ENCODE data around the gene CDH13. TPM values are rescaled to one million over a fixed set of nuclear protein-coding genes. Genes with fewer than 3 reads are reported as not detected.

The CDH13 gene
- total RNA-seq, 1 donor from 2014 or later = 22.9 TPM

- no peak for DNase-seq (ENCODE audit: low read depth)
Measured at GRCh38 chr16:82695806-82696205, 69.0 kb downstream of the CDH13 start.

DNA sequence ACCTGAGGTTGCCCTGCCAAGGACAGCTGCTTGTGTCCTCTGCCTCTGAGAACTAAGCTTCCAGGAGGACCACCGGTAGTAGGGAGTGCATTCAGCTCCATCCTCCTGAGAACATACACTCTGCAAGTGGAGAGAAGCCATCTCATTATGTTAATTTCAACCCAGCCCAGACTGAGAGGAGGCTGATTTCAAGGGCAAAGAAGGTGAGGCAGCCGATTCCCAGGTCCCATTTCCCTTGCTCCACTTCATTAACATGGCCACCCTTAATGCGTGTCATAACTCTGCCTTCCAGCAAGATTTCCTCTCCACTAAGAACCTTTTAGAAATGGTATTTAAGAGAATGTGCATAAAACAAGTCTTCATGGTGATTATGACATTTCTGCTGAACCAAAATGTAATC lies 72.5 kb downstream of the CDH13 start:
- DNase-seq (ENCODE audit: low read depth) = no peak

GRCh38 chr16:82699711-82700495 lies 73.1 kb downstream of the CDH13 start:
- DNase-seq (ENCODE audit: low read depth) = peak; percentile 84

DNA sequence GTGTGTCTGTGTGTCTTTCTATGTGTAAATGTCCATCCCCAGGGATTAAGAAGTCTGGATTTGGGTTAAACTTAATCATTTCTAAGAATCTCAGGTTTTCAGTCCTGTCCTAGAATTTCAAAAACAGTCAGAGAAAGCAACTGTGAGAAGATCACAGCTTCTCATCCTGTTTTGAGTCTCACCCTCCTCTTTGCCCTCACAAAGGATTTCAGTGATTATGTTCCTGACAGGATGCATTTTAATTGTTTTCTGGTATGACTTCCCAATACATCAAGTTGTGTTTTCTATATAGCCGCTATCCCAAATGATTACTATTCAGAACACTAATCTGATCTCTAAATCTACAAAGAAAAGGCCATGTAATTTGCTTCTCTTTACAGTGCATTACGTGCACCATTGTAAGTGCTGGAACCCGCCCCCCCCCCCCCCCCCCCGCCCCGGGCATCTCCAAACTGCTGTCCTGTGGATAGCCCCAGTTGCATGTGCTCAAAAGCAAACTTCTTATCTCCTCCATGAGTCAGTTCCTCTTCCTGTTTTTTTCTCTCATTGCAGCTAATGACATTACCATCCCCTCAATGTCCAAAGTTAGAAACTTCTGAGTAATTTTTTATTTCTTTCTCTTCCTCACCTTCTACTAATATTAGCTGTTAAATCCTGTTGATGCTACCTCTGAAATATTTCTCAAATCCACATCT lies 73.9 kb downstream of the CDH13 start:
- no peak for DNase-seq (ENCODE audit: low read depth)

DNA sequence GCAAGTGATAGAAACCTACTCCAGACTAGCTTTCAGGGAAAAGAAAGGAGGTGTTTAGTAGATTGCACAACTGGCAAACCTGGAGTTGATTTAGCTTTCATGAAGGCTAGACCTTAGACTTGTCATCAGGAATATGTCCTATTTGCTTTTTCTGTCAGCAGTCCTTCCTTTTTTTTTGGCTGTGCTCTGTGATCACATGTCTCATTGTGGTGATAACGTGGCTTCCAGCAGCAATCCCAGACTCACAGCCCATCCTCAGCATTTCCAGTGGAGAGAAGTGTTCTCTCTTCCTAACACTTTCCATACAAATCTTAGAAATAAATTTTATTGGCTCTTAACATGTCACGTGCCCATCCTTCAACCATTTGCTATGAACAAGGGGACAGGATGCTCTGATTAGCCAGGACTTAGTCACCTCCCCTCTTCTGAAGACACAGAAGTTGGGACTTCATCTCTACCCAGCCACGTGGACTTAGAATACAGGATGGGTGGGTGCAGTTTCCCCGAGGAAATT lies 74.7 kb downstream of the CDH13 start:
- DNase-seq (ENCODE audit: low read depth) = no peak

- peak; percentile 35 for DNase-seq (ENCODE audit: low read depth)
Measured at GRCh38 chr16:82703161-82703560, 76.4 kb downstream of the CDH13 start.

DNA sequence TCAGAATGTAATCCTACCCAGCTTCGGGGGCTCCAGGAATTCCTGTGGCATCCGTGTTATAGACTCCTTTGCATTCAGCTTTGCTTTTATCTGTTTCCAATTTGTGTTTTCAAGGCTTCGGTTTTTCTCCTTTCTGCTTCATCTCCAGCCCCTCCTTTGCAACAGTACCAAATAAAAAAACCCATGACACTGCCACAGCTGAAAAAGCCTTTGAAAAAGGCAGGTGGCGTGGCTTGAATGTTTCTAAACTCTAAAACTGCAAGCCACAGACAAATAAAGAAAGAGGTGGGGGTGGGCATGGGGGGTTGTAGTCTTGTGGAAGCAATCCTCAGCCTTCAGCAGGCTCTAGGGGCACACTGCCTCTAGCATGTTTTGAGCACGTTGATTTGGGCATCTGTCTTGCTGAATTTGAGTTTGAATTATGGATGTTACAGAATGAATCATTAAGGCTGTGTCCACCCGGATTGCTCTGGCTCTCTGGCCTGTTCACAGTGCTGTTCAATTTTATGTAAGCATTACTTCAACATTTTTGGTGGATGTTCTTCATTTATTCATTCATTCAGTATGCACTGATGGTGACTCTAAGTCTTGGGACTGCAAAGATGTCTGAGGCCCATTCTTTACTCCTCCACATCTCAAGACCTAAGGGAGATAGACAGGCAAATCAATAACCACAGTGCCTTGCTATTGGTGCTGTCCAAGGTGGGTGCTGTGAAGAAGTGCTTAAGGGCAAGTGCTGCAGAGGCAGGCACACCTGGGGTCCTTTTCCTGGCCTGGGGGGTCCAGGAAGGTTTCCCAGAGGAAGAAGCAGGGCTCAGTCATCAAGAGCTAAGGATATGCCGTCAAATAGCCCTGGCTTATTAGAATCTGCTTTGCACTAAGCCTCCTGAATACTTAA lies 77.4 kb downstream of the CDH13 start:
- DNase-seq (ENCODE audit: low read depth) = no peak

GRCh38 chr16:82709987-82710386 lies 83.2 kb downstream of the CDH13 start:
- no peak for DNase-seq (ENCODE audit: low read depth)

DNA sequence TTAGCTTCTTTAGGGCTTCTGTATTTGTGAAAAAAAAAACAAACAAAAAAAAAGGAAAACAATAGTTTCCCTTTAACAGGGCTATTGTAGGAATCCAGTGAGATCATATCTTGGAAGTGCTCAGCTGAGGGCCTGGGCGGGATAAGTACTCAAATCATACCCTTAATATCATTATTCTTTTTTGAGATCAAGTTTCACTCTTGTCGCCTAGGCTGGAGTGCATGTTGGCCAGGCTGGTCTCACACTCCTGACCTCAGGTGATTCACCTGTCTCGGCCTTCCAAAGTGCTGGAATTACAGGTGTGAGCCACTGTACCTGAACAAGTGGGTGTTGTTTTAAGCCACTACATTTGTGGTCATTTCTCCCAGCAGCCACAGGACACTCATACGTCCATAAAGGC lies 87.0 kb downstream of the CDH13 start:
- no peak for DNase-seq (ENCODE audit: low read depth)

DNA sequence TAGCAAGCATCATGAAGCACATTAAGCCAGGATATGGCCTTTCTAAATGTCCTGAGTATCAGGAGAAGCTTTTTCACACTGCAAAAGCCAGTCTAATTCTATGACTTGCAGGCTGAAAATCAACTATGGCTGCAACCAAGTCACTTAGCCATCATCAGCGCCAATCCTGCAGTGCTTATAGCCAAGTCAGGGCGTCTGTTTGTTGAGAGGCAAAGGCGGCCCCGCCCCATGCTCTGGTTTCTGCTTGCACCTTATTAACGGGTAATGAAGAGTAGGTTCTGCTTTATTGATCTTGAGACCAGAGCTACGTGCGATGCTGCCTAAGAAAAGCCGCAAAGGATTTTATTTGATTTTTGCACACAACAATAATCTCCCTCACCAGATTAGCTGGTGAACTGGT lies 88.4 kb downstream of the CDH13 start:
- DNase-seq (ENCODE audit: low read depth) = no peak

DNA sequence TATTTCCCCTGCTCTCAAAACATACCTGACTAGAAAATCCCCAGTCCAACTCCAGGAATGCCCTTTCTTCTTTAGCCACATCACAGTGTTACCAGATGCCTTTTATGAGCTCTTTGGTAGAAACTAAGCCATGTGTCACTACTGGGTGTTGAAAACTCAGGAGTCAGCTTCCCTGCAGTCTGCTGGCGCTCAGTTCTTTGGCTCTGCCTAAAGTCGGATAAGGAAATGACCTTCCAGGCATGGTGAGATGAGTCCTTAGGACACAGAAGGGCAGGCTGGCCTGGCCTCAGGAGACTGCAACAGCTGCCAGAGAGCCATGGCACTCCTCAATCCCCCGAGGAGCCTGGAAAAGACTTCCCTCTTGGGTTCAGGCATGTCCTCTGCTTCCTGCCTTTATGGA lies 89.1 kb downstream of the CDH13 start:
- DNase-seq (ENCODE audit: low read depth) = no peak

DNA sequence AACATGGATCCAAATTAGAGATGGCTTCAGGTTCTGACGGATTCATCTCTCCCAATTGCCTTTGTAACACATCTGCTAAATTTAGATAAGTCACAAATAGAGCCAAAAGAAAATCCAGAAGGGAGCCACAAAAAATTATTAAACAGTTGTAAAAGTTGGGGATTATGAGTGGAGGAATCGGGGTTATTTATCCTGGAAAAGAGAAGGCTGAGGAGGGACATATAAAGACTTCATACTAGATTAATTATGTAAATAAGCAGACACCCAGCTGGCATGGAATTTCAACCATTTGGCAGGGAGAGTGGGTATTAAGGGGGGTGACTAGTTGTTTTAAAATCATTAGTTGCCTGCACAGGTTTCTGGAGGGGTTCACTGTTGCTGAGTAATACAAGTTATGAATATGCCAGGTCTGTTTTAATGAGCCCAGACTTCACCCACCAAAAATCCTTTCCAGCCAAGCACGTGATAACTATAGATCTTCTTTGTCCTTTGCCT lies 89.6 kb downstream of the CDH13 start:
- no peak for DNase-seq (ENCODE audit: low read depth)

GRCh38 chr16:82720414-82720813 lies 93.6 kb downstream of the CDH13 start:
- no peak for DNase-seq (ENCODE audit: low read depth)

- no peak for DNase-seq (ENCODE audit: low read depth)
Measured at GRCh38 chr16:82726306-82726705, 99.5 kb downstream of the CDH13 start.

- DNase-seq (ENCODE audit: low read depth) = no peak
Measured at GRCh38 chr16:82728901-82729300, 102.1 kb downstream of the CDH13 start.

DNA sequence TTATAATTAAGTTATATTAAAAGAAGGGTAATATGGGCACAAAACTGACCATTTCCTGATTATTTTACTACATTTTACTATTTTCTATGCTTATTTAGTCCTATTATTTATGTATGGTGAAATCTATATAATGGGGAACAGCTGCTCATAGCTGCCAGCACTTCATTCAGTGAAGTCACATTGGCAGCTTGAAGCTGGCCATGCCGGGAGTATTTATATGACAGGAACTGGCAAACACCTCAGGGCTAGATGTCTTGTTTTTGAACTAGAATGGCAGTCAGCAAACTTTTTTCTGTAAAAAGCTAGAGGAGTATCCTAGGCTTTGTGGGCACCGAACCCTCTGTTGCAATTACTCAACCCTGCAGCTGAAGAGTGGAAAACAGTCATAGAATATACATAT lies 104.1 kb downstream of the CDH13 start:
- no peak for DNase-seq (ENCODE audit: low read depth)

- no peak for DNase-seq (ENCODE audit: low read depth)
Measured at GRCh38 chr16:82732461-82732860, 105.7 kb downstream of the CDH13 start.

GRCh38 chr16:82735186-82735585 lies 108.4 kb downstream of the CDH13 start:
- DNase-seq (ENCODE audit: low read depth) = no peak

DNA sequence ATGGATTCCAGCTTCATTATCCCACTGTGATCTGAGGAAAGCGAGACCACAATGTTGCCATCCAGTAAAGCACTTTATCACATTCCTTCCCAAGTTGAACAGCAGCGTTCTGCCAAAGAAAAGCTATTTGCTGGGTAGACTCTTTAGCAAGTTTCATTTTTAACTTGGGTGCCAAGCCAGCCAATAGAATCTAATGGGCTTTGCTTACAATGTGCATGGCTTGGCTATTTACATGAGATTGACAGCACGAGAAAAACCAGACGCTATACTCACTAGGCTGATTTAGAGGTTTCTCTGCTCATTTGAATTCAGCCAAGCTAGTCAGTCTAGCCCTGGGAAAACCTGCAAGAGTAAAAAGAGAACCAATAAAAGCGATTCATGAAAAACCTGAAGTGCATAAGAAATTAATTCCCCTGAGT lies 108.9 kb downstream of the CDH13 start:
- peak; percentile 38 for DNase-seq (ENCODE audit: low read depth)

DNA sequence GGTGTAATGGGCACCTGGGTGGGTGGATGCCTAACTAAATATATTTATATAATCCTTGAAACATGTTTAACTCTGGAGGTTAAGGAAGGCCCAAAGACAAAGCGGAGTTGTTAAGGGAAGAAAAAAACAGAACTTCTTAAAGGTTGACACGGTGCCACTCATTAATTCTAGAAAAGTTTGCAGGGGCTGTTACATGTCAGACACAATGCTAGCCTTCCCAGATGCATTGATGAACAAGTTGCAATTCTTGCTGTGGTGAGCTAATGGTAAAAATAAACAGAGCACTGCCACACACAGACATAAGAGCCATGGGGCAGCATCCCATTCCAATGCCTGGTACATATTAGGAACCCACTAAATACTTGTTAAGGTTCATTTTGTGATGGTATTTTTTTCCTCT lies 109.5 kb downstream of the CDH13 start:
- DNase-seq (ENCODE audit: low read depth) = no peak

GRCh38 chr16:82738699-82739098 lies 111.9 kb downstream of the CDH13 start:
- no peak for DNase-seq (ENCODE audit: low read depth)

GRCh38 chr16:82741073-82741615 lies 114.4 kb downstream of the CDH13 start:
- no peak for DNase-seq (ENCODE audit: low read depth)
